PC-3 (cell line): ENCODE results near the gene XCR1. TPM values are rescaled to one million over a fixed set of nuclear protein-coding genes. Genes with fewer than 3 reads are reported as not detected.

Experiments used
- ATAC-seq: fragments of 200-7000 bp; cut with Tn5 transposase; 2 replicates; pipeline ENCODE4 v1.9.1; 2020; ENCODE audit warnings: mild to moderate bottlenecking, moderate library complexity
- BruUV-seq: library from RNA; stranded (reverse); fragments of 400-500 nt; replicated peaks from 2 replicates; lab custom pipeline; 2021; lab: Mats Ljungman, UMichigan
- CTCF ChIA-PET: fragments of 300-600 bp; sonication (Branson Sonifier 250); formaldehyde crosslinking; loops from one replicate; lab custom pipeline; 2022; ENCODE audit warnings: antibody characterized with exemption; lab: Charles Lee
- POLR2A ChIA-PET: fragments of 300-600 bp; sonication (Branson Sonifier 250); formaldehyde crosslinking; loops from one replicate; lab custom pipeline; 2022; ENCODE audit warnings: antibody characterized with exemption; ENCODE audit not compliant: unreplicated experiment; lab: Charles Lee
- DNase-seq: peaks from one replicate; pipeline ENCODE4 v3.0.0-alpha.2; 2015
- H2AFZ ChIP-seq: fragments of 300-600 bp; sonication (generic); 2 replicates; pipeline ENCODE4 v1.6.0; 2016; ENCODE audit warnings: antibody characterized with exemption, low read length
- H3F3A ChIP-seq: fragments of 300-600 bp; sonication (generic); one replicate; pipeline ENCODE4 v1.6.0; 2017; ENCODE audit warnings: antibody characterized with exemption, low read length, control low read depth, mild to moderate bottlenecking; ENCODE audit not compliant: unreplicated experiment
- H3K27ac ChIP-seq: fragments of 300-600 bp; sonication (generic); 2 replicates; pipeline ENCODE4 v1.5.1; 2016; ENCODE audit warnings: mild to moderate bottlenecking, low read length
- H3K27me3 ChIP-seq: fragments of 300-600 bp; sonication (generic); 2 replicates; pipeline ENCODE4 v1.6.1; 2016; ENCODE audit warnings: low read length, mixed read lengths
- H3K36me3 ChIP-seq: fragments of 300-600 bp; sonication (generic); 2 replicates; pipeline ENCODE4 v1.6.1; 2016; ENCODE audit warnings: low read depth, mixed run types, low read length, mixed read lengths
- H3K4me1 ChIP-seq: fragments of 300-600 bp; sonication (generic); 2 replicates; pipeline ENCODE4 v1.5.1; 2016; ENCODE audit warnings: low read length; ENCODE audit not compliant: insufficient read depth
- H3K4me2 ChIP-seq: fragments of 300-600 bp; sonication (generic); 2 replicates; pipeline ENCODE4 v1.6.0; 2016; ENCODE audit warnings: low read length
- H3K4me3 ChIP-seq: fragments of 300-600 bp; sonication (generic); 2 replicates; pipeline ENCODE4 v1.5.1; 2016; ENCODE audit warnings: mild to moderate bottlenecking, low read length, mixed read lengths
- H3K79me2 ChIP-seq: fragments of 300-600 bp; sonication (generic); 2 replicates; pipeline ENCODE4 v1.6.1; 2017; ENCODE audit warnings: low read length, mixed read lengths
- H3K9ac ChIP-seq: fragments of 300-600 bp; sonication (generic); 2 replicates; pipeline ENCODE4 v1.6.0; 2016; ENCODE audit warnings: mild to moderate bottlenecking, low read length
- H3K9me2 ChIP-seq: fragments of 300-600 bp; sonication (generic); replicated peaks from 2 replicates; pipeline ENCODE4 v1.6.1; 2016; ENCODE audit warnings: mixed run types, low read length, mixed read lengths
- H3K9me3 ChIP-seq: fragments of 300-600 bp; sonication (generic); 2 replicates; pipeline ENCODE4 v1.6.1; 2016; ENCODE audit warnings: low read length, mixed read lengths
- H4K20me1 ChIP-seq: fragments of 300-600 bp; sonication (generic); 2 replicates; pipeline ENCODE4 v1.6.1; 2016; ENCODE audit warnings: low read length, mixed read lengths
- EZH2 ChIP-seq: fragments of 300-600 bp; sonication (generic); IDR thresholded peaks from one replicate; pipeline ENCODE4 v1.6.1; 2017; ENCODE audit warnings: antibody characterized with exemption, mild to moderate bottlenecking, low read length; ENCODE audit not compliant: unreplicated experiment
- EZH2phosphoT487 ChIP-seq: fragments of 300-600 bp; sonication (generic); IDR thresholded peaks from 2 replicates; pipeline ENCODE4 v1.6.1; 2018; ENCODE audit warnings: mild to moderate bottlenecking, antibody characterized with exemption, low read length, borderline replicate concordance
- intact Hi-C: fragments of 100-400 bp; cut with micrococcal nuclease; formaldehyde crosslinking; loops from 2 replicates; pipeline ENCODE4 v1.9.0; 2023
- total RNA-seq: library from RNA; depleted of rRNA; stranded (reverse); fragments of >200 nt; gene quantifications from 2 replicates; pipeline ENCODE4 v1.2.3, GENCODE V29; 2014
- TF ChIP-seq, protein P1 (sequence below): fragments of 300-600 bp; sonication (generic); conservative IDR thresholded peaks from 2 replicates; pipeline ENCODE4 v1.5.1; 2017; ENCODE audit warnings: antibody characterized with exemption, low read depth, mild to moderate bottlenecking, low read length

XCR1 gene
- total RNA-seq, 1 experiment from 2014 or later, result not detected

DNA sequence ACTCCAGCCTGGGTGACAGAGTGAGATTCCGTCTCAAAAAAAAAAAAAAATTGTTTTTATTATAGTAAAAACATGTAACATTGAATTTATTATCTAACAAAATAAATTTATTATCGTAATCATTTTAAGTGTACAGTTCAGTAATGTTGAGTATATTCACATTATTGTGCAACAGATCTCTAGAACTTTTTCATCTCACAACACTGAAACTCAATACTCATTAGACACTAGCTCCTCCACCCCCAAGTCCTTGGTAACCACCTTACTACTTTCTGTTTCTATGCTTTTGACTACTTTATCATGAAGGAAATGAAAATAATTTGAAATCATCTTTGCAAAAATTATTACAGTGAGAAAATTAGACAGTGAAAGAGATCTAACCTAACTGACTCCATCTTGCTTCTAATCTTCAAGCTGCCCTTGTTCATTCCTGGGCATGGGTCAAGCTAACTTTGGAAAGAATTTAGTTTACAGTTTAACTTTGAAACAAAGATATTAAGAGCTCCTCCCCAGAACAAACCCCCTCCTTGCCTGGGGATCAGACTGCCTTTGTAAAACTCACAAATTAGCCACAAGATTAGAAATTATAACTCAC lies 16.7 kb downstream of the XCR1 start:
- no peak for TF ChIP-seq EZH2
- TF ChIP-seq, protein P1, sequence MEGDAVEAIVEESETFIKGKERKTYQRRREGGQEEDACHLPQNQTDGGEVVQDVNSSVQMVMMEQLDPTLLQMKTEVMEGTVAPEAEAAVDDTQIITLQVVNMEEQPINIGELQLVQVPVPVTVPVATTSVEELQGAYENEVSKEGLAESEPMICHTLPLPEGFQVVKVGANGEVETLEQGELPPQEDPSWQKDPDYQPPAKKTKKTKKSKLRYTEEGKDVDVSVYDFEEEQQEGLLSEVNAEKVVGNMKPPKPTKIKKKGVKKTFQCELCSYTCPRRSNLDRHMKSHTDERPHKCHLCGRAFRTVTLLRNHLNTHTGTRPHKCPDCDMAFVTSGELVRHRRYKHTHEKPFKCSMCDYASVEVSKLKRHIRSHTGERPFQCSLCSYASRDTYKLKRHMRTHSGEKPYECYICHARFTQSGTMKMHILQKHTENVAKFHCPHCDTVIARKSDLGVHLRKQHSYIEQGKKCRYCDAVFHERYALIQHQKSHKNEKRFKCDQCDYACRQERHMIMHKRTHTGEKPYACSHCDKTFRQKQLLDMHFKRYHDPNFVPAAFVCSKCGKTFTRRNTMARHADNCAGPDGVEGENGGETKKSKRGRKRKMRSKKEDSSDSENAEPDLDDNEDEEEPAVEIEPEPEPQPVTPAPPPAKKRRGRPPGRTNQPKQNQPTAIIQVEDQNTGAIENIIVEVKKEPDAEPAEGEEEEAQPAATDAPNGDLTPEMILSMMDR, result no peak
- Histone ChIP-seq H3K27me3 (no peaks in the 10 kb centered on the region), H3K9me2 (no peaks in the 10 kb centered on the region), H2AFZ (no peak overlapping the region), H3F3A (no peaks in the 10 kb centered on the region), H3K79me2 (no peaks in the 10 kb centered on the region), H3K9ac (no peak overlapping the region), H3K27ac (no peak overlapping the region), H3K4me3 (no peak overlapping the region), H3K9me3 (no peaks in the 10 kb centered on the region), H3K4me2 (no peak overlapping the region), H3K4me1 (peaks cover 13% of the 10 kb centered on the region), H4K20me1 (no peaks in the 10 kb centered on the region), H3K36me3 (no peaks in the 10 kb centered on the region)
- intact Hi-C loops, result no loop called here
- no TSS peak for BruUV-seq
- CTCF ChIA-PET, result no interaction called here
- ATAC-seq (no peak), DNase-seq (no peak)
- POLR2A ChIA-PET, result no interaction called here

DNA sequence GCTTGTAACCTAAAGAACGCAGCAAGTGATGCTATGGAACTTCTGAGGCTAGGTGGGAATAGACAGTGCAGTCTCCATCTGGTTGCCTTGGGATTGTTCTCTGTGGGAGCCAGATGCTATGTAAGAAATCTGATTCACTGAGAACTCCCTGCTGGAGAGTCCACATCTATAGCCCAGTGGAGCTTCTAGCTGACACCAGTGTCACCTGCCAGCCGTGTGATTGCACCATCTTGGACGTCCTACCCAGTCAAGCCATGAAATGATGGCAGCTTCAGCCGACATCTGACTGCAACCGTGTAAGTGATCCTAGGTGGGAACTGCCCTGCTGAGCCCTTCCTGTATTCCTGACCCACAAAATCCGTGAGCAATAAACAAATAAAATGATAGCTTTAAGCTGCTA lies 19.2 kb downstream of the XCR1 start:
- DNase-seq (no peak), ATAC-seq (no peak)
- no peak overlapping the region for H3K27ac ChIP-seq
- no peaks in the 10 kb centered on the region for H3K79me2 ChIP-seq
- H3F3A ChIP-seq, result no peaks in the 10 kb centered on the region
- intact Hi-C loops, result no loop called here
- no peak overlapping the region for H3K4me2 ChIP-seq
- H4K20me1 ChIP-seq, result no peaks in the 10 kb centered on the region
- no TSS peak for BruUV-seq
- POLR2A ChIA-PET, result no interaction called here
- no peak overlapping the region for H2AFZ ChIP-seq
- H3K4me1 ChIP-seq, result peaks cover 13% of the 10 kb centered on the region
- H3K4me3 ChIP-seq, result no peak overlapping the region
- no peak overlapping the region for H3K9ac ChIP-seq
- no peaks in the 10 kb centered on the region for H3K36me3 ChIP-seq
- CTCF ChIA-PET, result no interaction called here
- no peaks in the 10 kb centered on the region for H3K9me3 ChIP-seq
- no peaks in the 10 kb centered on the region for H3K9me2 ChIP-seq
- H3K27me3 ChIP-seq, result no peaks in the 10 kb centered on the region
- TF ChIP-seq EZH2phosphoT487, result no peak
- TF ChIP-seq, protein P1, result no peak
- TF ChIP-seq EZH2, result no peak

DNA sequence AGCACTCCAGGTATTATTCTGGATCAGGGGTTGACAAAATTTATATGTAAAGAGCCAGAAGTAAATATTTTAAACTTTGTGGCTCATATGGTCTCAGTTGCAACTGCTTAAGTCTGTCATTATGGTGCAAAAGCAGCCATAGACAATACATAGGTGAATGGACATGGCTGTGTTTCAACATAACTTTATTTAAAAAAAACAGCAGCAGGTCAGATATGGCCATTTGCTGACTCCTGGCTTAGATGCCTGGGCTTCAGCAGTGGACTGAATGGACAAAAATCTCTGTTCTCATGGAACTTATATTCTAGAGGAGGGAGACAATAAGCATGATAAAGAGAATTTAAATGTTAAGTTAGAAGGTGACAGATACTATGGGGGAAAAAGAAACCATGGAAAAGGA lies 20.0 kb downstream of the XCR1 start:
- CTCF ChIA-PET, result no interaction called here
- no peaks in the 10 kb centered on the region for H3K27me3 ChIP-seq
- H3K4me3 ChIP-seq, result no peak overlapping the region
- POLR2A ChIA-PET, result no interaction called here
- no peaks in the 10 kb centered on the region for H3K36me3 ChIP-seq
- H2AFZ ChIP-seq, result no peak overlapping the region
- ATAC-seq (no peak), DNase-seq (no peak)
- intact Hi-C loops, result no loop called here
- no TSS peak for BruUV-seq
- H3K9me3 ChIP-seq, result no peaks in the 10 kb centered on the region
- H3K79me2 ChIP-seq, result no peaks in the 10 kb centered on the region
- no peak for TF ChIP-seq EZH2phosphoT487
- TF ChIP-seq, protein P1, result no peak
- no peak for TF ChIP-seq EZH2
- no peaks in the 10 kb centered on the region for H4K20me1 ChIP-seq
- H3K4me1 ChIP-seq, result peaks cover 13% of the 10 kb centered on the region
- H3K27ac ChIP-seq, result no peak overlapping the region
- H3F3A ChIP-seq, result no peaks in the 10 kb centered on the region
- no peak overlapping the region for H3K9ac ChIP-seq
- 0 out of 2 replicates have a peak overlapping the region, but pooled peaks have one; percentile 15 for H3K4me2 ChIP-seq
- no peaks in the 10 kb centered on the region for H3K9me2 ChIP-seq
